Stomach (tissue), 9 donors: ENCODE results near the gene SH3PXD2A. TPM values are rescaled to one million over a fixed set of nuclear protein-coding genes. Genes with fewer than 3 reads are reported as not detected.

Experiments
- DNase-seq, 2 donors: peaks; one replicate each; pipeline versions ENCODE4 v3.0.0 to v3.0.0-alpha.2; 2013 to 2019
- H3K27ac ChIP-seq, 5 donors: fragments of 200-600 bp in 4 of 5; sonication (generic) in 4 of 5; one replicate each; pipeline ENCODE4 v1.5.1; 2013 to 2019; ENCODE audit warnings: mild to moderate bottlenecking in 1 of 5, moderate library complexity in 1 of 5
- H3K27me3 ChIP-seq, 3 donors: fragments of 200-600 bp; sonication (generic); one replicate each; pipeline ENCODE4 v1.5.1; 2017 to 2019; ENCODE audit warnings: mixed run types in 1 of 3
- H3K36me3 ChIP-seq, 4 donors: fragments of 200-600 bp; sonication (generic); 1 replicate in 3 of 4; 2 replicates in 1 of 4; pipeline ENCODE4 v1.5.1; 2016 to 2019
- H3K4me1 ChIP-seq, 4 donors: fragments of 200-600 bp; sonication (generic); one replicate each; pipeline ENCODE4 v1.5.1; 2016 to 2019
- H3K4me3 ChIP-seq, 4 donors: fragments of 200-600 bp; sonication (generic) in 3 of 4; one replicate each; pipeline ENCODE4 v1.5.1; 2016 to 2019; ENCODE audit warnings: mild to moderate bottlenecking in 1 of 4
- H3K9me3 ChIP-seq, 4 donors: fragments of 200-600 bp; sonication (generic); one replicate each; pipeline ENCODE4 v1.5.1; 2016 to 2019
- EP300 ChIP-seq: sonication (generic); formaldehyde crosslinking; IDR thresholded peaks from one replicate; pipeline ENCODE4 v1.6.1; 2017; ENCODE audit warnings: antibody characterized with exemption
- POLR2A ChIP-seq, 4 donors: fragments of 450-650 bp; IDR thresholded peaks; one replicate each; pipeline ENCODE4 v1.6.1; 2016; ENCODE audit warnings: antibody characterized with exemption in 4 of 4, control low read depth in 2 of 4, mild to moderate bottlenecking in 1 of 4, moderate library complexity in 1 of 4
- POLR2AphosphoS5 ChIP-seq, 3 donors: sonication (generic); formaldehyde crosslinking; IDR thresholded peaks; one replicate each; pipeline ENCODE4 v1.6.1; 2016; ENCODE audit warnings: antibody characterized with exemption in 3 of 3
- WGBS, 5 donors: extraction: QIAGEN DNeasy Blood & Tissue Kit in 3 of 5; methylation state at CpG; one replicate each; pipeline versions ENCODE4 v1.1.5 to v1.1.7; 2013 to 2018; 5-methylcytosine and 5-hydroxymethylcytosine counted together
- intact Hi-C: fragments of 100-400 bp; cut with DNase I; formaldehyde crosslinking; loops from one replicate; pipeline ENCODE4 v1.15.1; 2023; ENCODE audit warnings: low total_unique reads
- polyA plus RNA-seq, 3 donors: library from polyadenylated mRNA; stranded (reverse); fragments of 200-250 nt; gene quantifications; one replicate each; pipeline ENCODE4 v1.2.3, GENCODE V29; 2013
- total RNA-seq, 5 donors: library from RNA; depleted of rRNA; stranded (reverse); fragments of >200 nt; gene quantifications; one replicate each; pipeline versions ENCODE4 v1.1.0 to v1.2.3, GENCODE V29; 2014 to 2016
- TF ChIP-seq, protein P1 (sequence below), 7 experiments: fragments of 450-650 bp in 4 of 7; fragments of 200-600 bp in 3 of 7; sonication (generic) in 3 of 7; IDR thresholded peaks; one replicate each; pipeline ENCODE4 v1.5.1; 2016 to 2019; ENCODE audit warnings: antibody characterized with exemption in 7 of 7, control low read depth in 2 of 7, mild to moderate bottlenecking in 1 of 7
- donor health status: healthy with polysubstance abuse.
- donor health status: Bipolar disorder and iron deficiency.
- donor health status: healthy.

The SH3PXD2A gene
- total and polyA plus RNA-seq, 8 donors, result 12.8 to 51.6 (median 24.0) TPM

DNA sequence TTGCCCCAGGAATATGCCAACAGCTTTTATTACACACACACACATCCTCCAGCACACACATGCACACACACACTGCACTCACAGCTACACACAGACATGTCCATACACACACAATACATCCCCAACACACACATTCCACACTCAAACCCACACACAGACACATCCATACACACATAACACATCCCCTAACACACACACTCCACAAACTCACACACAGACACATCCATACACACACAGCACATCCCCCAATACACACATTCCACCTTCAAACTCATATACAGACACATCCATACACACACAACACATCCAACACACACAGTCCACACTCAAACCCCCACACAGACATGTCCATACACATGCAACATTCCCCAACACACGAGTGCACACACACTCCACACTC is 19.1 kb downstream of the SH3PXD2A start:
- Histone ChIP-seq H3K4me1 (peaks cover 32 to 61% (median 46%) of the 10 kb centered on the region in 4 donors), H3K27ac (peak overlapping the region in 2 of 5 donors; percentile 66 to 67), H3K36me3 (no peaks in the 10 kb centered on the region), H3K4me3 (no peak overlapping the region), H3K9me3 (no peaks in the 10 kb centered on the region), H3K27me3 (no peaks in the 10 kb centered on the region)
- TF ChIP-seq POLR2A (IDR thresholded peaks at IDR 0.05) (no peak), EP300 (no peak), POLR2AphosphoS5 (IDR thresholded peaks at IDR 0.05) (no peak)
- TF ChIP-seq, protein P1, sequence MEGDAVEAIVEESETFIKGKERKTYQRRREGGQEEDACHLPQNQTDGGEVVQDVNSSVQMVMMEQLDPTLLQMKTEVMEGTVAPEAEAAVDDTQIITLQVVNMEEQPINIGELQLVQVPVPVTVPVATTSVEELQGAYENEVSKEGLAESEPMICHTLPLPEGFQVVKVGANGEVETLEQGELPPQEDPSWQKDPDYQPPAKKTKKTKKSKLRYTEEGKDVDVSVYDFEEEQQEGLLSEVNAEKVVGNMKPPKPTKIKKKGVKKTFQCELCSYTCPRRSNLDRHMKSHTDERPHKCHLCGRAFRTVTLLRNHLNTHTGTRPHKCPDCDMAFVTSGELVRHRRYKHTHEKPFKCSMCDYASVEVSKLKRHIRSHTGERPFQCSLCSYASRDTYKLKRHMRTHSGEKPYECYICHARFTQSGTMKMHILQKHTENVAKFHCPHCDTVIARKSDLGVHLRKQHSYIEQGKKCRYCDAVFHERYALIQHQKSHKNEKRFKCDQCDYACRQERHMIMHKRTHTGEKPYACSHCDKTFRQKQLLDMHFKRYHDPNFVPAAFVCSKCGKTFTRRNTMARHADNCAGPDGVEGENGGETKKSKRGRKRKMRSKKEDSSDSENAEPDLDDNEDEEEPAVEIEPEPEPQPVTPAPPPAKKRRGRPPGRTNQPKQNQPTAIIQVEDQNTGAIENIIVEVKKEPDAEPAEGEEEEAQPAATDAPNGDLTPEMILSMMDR (IDR thresholded peaks at IDR 0.05), result no peak
- WGBS, 5 donors, result 52 to 71% (median 60%) methylated on average over 1 of the region's 1 CpG
- no peak for DNase-seq
- intact Hi-C loops, result no loop called here

DNA sequence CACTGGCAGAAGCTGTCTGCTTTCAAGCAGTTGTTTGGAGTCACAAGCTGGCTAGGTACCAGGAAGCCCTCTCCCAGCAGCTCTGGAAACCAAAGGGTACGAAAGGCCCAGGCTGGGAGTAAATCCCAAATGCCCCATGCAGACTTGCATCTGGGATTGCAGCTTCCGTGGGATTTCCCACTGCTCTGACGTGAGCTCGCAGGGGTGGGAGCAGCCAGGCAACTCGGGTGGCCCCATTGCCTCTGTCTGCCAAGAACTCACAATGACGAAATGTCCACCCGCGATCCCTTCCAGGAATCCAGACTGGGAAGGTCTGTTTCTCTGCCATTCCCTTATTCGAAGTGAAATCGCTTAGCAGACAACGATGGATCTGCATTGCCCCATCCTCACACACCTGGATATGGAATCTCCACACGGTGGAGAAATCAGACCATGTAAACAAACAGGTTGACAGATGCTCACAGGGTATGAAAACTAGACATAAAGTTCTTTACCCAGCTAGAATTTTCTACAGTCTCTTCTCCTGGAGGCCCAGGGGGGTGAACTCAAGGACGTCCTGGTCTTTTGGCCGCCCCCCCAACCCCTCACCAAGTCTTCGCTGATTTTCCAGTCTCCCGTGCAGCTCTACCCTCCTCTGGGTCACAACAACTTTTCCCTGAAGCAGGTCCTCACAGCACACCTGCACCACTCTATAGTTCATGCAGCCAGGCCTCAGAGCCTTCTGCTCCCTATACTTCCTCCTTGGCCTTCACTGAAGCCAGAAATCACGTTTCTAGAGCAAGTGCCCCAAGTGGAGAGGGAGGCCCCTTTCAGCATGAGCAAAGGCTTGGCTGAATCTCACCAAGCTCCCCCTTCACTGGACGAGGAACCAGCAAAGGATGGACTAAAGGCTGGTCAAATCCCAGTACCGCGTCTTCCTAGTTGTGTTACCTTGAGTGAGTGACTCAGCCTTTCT is 20.0 kb downstream of the SH3PXD2A start:
- intact Hi-C loops, result no loop called here
- Histone ChIP-seq H3K36me3 (no peaks in the 10 kb centered on the region), H3K9me3 (no peaks in the 10 kb centered on the region), H3K4me3 (no peak overlapping the region), H3K4me1 (peaks cover 27 to 56% (median 40%) of the 10 kb centered on the region in 4 donors), H3K27ac (peak overlapping the region in 4 of 5 donors; percentile 38 to 67 (median 58)), H3K27me3 (no peaks in the 10 kb centered on the region)
- DNase-seq, result peak in 1 of 2 donors; percentile 87
- peak; percentile 49 for TF ChIP-seq EP300
- peak; percentile 39 to 71 (median 40) for TF ChIP-seq POLR2AphosphoS5 (IDR thresholded peaks at IDR 0.05)
- TF ChIP-seq, protein P1 (IDR thresholded peaks at IDR 0.05), result no peak
- no peak for TF ChIP-seq POLR2A (IDR thresholded peaks at IDR 0.05)
- 54 to 61% (median 56%) methylated on average over 16 to 20 of the region's 20 CpGs for WGBS, 5 donors

DNA sequence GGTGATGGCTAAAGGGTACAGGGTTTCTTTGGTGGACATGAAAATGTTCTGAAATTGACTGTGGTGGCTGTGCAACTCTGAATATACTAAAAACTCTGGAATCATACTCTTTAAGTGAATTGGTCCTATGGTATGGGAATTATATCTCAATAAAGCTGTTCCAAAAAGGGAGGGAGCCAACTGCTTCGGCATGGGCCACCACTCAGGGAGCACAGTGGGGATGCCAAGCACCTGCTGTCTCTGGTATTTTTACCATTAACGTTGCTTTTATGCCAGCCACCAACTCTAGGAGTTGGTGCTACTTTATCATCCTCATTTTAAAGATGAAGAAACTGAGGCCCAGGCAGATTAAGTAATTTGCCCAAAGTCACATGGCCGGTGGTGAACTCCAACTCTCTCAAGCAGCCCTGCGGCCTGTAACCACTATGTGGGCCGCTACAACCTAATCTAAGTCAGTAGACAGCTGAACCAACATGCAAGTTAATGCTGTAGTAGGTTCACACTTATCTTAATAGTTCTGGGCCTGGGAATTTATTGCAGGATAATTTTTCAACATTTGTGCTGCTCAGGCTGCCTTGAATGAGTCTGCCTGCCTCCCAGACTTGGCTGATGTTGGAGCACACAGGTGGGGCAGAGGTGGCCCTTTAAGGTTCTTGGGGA is 20.8 kb downstream of the SH3PXD2A start:
- peak overlapping the region in 4 of 5 donors; percentile 38 to 67 (median 58) for H3K27ac ChIP-seq
- H3K27me3 ChIP-seq, result no peaks in the 10 kb centered on the region
- H3K9me3 ChIP-seq, result no peaks in the 10 kb centered on the region
- peaks cover 24 to 48% (median 35%) of the 10 kb centered on the region in 4 donors for H3K4me1 ChIP-seq
- no peaks in the 10 kb centered on the region for H3K36me3 ChIP-seq
- TF ChIP-seq EP300 (no peak), POLR2A (IDR thresholded peaks at IDR 0.05) (no peak), POLR2AphosphoS5 (IDR thresholded peaks at IDR 0.05) (no peak)
- TF ChIP-seq, protein P1 (IDR thresholded peaks at IDR 0.05), result no peak
- DNase-seq, result no peak
- 49 to 57% (median 54%) methylated on average over 5 of the region's 5 CpGs for WGBS, 5 donors
- no peak overlapping the region for H3K4me3 ChIP-seq
- intact Hi-C loops, result no loop called here

DNA sequence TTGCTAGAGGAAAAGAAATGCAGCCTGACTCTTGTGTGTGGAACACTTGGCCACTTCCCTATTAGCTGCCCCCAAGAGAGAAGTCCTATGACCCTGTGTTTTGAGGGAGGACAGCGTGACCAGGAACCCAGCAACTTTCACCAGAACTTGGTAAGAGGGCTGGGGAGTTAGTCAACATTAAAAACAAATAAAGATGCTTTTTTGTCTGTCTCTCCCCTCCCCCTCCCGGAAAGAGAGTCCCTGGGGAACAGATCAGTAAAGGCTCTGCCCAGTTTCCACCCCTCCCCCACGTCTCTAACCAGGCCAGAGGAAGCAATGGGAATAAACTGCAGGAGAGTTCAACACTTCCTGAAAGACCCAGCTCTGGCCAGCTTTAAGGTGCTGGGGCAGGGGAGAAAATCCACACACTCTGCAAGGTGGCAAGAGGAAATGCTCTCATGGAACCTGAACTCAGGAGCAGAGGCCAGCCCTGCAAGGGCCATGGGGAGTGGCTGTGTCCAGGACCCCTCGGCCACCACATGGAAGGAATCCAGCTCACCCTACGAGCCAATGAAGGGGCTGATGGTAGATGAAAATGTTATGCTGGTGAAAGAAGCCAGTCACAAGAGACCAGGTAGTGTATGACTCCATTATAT is 21.5 kb downstream of the SH3PXD2A start:
- Histone ChIP-seq H3K27ac (peak overlapping the region in 4 of 5 donors; percentile 38 to 67 (median 58)), H3K36me3 (no peaks in the 10 kb centered on the region), H3K27me3 (no peaks in the 10 kb centered on the region), H3K4me1 (peaks cover 24 to 41% (median 34%) of the 10 kb centered on the region in 4 donors), H3K4me3 (no peak overlapping the region), H3K9me3 (no peaks in the 10 kb centered on the region)
- 48 to 57% (median 50%) methylated on average over 5 of the region's 5 CpGs for WGBS, 5 donors
- TF ChIP-seq POLR2A (IDR thresholded peaks at IDR 0.05) (no peak), EP300 (no peak), POLR2AphosphoS5 (IDR thresholded peaks at IDR 0.05) (peak in 1 of 3 donors; percentile 9)
- TF ChIP-seq, protein P1 (IDR thresholded peaks at IDR 0.05), result no peak
- peak in 1 of 2 donors; percentile 86 for DNase-seq
- intact Hi-C loops, result no loop called here
